HG03439 (cell line): ENCODE data around the gene CELF6.
"Not testable (repeated sequence)": the region's sequence is repeated elsewhere in the genome, so short reads cannot be mapped to it uniquely, and the experiment has no call there.

ENCODE experiments used
- ATAC-seq: cut with Tn5 transposase; IDR thresholded peaks from one replicate; pipeline ENCODE4 v1.9.1; 2021; ENCODE audit warnings: mild to moderate bottlenecking, moderate library complexity; ENCODE audit not compliant: unreplicated experiment

CELF6 gene

DNA sequence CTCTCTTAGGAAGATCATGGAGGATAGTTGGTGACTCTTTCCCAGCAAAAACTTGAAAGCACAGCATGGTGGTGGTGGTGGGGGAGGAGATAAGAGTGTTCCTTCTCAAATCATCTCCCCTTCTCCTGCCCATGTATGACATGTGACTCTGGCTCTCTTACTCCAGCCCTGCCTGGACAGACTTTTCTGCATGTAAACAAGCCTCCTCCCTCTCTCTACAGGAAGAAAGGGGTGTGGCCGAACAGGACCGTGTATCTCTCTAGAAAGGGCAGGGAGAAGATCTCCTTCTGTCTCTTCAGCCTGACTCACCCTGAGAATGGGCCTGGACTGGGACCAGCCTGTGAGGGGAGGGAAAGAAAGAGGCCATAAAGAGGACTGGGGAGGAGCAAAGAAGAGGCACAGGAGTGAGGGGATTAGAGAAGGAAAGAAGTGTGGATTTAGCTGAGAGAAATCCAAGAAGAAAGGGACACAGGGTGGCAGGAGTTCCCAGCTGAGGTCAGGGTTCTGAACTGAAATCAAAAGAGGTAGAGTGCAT is 1.5 kb downstream of the CELF6 start:
- ATAC-seq = no peak

DNA sequence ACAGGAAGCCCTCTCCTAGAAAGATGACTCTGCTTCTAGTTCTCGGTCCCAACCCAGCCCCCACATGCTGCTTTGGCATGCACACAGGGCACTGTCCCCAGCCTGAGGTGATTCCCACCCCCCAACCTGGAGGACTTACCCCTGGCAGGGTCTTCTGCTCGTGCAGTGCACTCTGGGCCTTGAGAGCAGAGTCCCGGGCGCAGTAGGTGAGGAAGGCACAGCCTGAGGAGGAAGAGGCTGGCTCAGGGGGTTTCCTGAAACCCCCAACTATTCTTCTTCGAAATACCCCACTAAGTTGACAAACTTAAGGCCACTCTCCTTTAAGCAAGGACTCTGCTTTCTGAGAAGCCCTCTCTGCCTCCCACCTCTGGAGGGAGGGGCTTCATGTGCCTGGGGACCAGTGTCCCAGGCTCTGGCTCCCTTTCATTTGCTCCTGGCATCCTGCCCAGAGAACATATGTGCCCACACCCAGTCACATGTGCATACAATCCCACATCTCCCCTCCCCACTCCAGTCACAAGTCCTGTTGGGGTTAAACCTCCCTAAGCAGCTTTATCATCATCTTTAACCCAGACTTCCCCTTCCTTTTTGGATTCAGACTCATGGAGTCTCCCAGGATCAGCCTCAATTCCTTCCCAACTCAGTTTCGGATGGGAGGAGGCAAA is 4.1 kb downstream of the CELF6 start:
- no peak for ATAC-seq

DNA sequence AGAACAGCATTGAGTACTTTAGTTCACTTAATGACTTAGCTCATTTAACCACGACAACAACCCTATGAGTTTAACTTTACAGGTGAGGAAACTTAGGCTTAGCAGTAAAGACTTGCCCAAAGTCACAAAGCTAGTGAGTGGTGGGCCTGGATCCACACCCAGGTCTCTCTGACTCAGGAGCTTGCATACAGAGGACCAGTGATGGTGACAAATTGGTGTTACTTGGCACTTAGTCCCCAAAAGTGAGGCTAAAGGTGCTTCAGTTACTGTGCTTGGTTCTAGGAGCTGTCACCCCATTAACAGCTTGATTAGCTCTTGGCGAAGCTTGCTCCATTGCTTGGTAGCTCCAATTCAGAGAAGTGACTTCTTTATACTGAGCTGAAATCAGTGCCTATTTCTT is 6.1 kb downstream of the CELF6 start:
- ATAC-seq = no peak

DNA sequence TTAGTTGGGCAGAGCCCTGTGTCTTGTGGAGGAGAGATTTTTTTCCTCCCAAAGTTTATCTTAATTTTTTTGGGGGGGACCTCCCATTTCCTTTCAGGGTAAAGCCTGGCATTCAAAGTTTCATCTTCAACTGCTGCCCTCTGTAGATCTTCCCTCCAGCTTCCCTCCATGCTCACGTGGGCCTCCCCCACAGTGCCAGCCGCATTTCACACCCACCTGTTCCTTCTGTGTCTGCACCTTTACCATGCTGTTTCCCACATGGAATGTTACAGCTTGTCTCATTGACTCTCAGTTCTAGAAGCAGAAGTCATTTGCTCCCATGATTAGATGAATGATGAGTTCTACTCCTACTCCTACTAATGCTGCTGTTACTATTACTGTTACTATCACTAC is 6.5 kb downstream of the CELF6 start:
- ATAC-seq = no peak

DNA sequence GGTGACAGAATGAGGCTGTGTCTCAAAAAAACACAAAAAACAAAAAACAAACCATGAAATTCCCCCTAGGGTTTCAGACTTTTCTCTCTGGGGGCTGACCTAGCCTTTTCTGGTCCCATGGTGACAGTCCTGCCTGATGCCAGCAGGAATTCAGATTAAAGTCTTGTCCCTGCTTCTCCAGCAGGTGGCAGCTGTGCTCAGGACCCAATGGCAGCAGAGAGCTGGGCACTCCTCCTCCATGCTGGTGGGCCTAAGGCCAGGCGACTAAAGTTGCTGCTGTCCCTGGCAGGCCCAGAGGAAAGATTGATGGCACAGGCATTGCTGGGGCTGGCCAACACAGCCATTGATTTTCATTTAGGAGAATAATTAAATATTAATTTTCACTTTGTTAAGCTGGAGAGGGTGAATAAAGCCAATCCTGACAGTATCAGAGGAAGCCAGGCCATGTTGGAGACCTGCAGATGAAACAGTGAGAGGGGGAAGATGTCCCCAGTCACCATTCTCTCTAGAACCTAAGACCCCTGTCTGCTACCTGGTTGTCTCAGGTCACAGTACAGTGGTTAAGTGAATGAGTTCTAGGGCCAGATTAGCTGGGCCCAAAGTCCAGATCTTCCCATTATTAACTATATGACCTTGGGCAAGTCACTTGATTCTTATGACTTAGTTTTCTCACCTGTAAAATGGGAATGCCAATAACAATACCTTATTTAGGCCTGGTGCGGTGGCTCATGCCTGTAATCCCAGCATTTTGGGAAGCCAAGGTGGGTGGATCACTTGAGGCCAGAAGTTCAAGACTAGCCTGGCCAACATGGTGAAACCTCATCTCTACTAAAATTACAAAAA is 7.1 kb downstream of the CELF6 start:
- peak; percentile 69 for ATAC-seq

DNA sequence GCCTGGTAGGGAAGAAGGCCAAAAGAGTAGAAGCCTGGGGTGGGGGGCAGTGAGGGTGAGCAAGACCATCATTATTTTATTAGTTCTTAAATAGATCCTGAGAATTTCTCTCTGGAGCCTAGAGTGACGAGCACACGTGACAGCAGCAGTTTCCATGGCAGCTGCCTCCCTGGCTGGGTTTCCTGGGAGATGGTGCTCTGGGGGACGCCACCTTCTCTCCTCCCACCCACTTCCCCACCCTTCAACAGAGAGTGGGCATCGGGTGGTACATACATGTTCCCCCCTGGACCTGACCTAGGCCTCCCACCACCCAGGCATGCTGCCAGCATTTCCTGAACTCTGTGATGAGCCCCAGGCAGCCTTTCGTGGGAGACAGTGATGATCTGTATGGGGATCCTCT is 12.9 kb downstream of the CELF6 start:
- no peak for ATAC-seq

DNA sequence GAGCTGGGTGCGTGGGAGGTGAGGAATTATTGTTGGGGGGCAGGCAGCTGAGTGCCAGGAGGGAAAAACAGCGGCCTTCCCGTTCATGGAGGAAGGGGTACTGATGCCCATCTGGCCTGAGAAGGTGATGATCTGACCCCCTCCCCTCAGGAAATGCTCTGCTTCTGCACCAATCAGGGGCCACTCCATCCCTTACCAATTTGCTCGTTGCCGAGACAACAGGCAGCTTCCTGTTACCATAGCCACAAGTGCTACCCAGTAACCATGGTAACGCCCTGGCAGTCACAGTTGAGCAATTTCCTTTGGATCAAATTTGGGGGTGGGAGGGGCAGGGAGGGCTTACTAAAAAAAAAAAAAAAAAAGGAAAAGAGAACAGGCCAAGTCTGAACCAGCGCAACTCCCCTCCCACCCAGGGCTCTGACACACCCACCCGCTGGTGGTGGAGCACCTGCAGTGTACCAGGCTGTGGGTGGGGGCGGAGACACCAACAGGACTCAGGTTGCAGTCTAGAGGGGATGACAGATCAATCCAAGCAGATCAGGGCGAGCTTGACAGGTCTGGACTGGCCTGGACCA is 13.7 kb downstream of the CELF6 start:
- ATAC-seq = no peak

DNA sequence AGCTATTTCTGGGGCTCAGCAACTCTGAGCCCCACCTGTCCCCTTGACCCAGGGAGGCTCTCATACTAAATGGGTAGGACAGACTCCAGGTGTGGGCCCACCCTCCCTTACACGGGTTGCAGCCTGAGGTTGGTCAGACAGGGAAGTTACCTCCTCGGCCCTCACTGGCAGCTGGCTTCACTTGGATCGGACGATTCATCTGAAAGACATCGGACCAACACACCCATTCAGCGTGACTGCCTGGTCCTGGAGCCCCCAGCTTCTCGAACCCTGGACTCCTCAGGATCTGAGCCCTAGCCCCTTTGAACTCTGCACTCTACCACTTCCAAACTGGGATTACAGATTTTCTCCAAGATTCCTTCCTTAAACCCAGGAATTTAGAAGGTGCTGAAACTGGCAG is 15.4 kb downstream of the CELF6 start:
- ATAC-seq = no peak

DNA sequence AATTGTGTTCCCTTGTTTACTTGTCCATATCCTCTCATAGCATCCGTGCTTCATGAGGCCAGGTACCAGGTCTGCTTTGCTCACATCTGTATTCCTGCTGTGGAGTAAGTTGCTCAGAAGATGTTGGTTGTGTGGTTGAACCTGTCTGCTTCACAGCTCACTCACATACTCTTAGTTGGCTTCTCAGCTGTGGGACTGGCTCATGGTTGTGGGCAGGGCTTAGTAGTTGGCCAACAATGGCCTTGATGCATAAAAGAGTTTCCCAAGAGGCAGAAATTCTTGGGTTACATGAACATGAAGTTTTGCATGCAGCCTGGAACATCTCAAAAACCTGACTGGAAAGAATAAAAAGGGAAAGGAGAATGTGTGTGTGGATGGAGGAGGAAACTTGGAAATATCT is 17.0 kb downstream of the CELF6 start:
- no peak for ATAC-seq

DNA sequence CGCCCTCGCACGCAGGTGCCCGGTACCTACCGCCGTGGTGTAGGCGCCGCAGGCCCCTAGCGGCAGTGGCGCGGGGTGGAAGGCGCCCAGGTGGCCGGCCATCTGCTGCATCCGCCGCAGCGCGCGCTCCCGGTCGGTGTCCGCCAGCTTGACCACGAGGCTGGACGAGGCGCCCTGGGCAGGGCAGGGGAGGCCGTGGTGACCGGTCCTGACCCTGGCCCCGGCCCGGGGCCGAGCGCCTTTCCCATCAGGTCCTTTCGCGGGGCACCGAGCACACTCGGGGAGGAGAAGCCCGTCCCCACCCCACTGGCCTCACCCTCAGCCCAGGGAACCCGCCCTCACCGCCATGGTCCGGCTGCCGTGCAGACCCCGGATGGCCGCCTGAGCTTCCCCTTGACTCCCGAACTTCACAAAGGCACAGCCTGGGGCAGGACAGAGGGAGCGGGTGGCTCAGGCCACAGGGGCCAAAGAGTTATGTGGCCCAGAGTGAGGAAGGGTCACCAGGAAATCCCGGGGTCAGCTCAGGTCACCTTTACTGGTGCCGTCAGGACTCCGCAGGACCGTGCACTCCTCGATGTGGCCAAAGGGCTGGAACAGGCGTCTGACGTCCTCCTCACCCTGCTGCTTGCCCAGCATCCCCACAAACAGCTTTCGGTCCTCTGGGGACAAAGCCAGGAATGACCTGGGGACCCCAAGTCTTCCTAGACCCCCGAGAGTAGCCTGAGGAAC is 30.2 kb downstream of the CELF6 start:
- ATAC-seq = no peak

DNA sequence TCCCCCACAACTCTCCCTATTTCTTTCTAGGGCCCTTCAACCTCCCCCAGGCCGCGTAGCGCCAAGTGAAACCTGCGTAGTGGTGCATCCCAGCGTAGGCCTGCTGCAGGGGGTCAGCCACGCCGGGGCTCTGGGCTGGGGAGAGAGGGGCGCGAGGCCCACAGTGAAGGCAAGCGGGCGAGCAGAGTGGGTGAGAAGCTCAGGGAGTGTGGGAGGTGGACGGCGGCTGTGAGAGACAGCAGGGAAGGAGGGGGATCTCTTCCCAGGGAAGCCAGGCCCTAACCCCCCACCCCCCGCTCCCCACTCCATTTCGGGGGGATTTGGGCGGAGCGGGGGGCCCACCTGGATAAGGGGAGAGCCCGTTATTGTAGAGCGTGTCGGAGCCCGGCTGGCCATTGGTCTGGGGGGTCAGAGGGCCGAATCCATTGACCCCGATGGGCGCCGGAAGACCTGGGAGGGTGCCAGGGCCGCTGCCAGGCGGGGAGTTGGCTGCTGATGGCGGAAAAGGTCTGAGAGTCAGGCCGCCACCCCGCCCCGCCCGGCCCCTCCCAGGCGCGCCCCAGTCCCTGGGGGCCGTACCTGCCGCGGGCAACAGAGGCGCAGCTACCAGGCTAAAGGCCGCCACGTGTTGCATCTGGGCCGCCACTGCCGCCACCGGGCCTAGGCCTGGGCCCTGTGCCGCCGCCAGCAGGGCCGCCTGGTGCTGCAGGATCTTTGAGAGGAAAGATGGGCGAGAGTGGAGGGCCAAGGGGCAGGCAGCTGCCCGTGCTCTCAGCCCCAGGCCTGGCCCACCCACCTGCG is 31.0 kb downstream of the CELF6 start:
- ATAC-seq = no peak

DNA sequence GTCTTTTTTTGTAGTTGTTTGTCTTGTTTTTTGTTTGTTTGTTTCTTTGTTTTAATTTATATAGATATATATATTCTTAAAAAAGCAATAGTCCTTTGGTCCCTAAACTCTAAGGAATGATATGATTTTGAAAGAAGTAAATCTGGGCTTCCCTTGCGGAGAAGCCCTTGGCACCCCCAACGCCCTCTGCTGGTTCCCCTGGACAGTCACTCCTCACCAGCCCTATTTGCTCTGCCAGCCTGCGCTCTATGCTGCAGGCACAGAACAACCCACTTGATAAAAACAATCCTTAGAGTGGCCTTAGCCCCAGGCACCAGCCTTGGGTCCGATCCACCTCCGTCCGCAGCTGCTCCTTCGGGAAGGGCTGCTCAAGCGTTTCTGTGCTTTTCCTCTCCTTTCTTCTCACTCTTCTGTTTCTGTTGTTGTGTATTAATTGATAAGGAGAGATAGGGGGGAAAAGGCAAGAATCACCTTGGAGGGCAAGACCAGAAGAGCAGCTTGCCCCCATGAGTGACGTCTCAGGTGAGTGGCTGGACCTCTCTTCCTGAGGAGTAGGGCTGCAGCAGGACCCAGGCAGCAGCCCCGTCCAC is 33.9 kb downstream of the CELF6 start:
- no peak for ATAC-seq

DNA sequence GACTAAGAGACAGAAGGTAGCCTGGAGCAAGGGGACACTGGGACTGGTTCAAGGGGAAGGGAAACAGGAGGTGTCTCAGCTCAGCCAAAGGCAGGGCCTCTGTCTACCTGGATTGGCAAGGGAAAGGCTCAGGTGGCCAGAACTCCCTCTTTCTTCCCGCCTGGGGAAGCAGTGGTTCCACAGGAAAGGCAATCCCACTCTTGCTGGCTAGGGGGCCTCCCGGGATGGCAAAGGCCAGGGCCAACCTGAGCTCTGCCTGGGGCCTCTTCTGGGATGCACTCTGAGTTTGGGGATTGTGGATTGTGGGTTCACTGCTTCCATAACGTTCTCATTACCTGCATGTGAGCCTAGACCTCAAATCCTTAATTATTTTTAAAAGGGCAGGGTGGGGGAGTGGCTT is 34.6 kb downstream of the CELF6 start:
- no peak for ATAC-seq

DNA sequence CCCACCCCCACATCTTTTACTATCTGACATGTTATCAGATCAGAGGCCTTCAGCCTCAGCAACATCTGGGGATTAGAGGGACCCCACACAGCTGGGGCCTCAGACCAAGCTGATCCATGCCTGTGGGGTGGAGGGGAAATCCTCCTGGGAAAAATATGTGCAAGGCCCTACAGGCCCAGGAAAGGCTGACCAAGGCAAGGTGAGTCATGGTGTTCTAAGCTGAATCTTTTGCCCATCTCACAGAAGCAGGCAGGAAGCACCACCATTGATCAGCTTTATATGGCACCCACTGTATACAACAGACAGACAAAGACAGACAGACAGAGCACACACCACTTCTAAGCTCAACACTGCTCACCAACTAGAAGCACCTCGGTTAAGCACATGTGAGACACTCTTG is 35.2 kb downstream of the CELF6 start:
- ATAC-seq = no peak

DNA sequence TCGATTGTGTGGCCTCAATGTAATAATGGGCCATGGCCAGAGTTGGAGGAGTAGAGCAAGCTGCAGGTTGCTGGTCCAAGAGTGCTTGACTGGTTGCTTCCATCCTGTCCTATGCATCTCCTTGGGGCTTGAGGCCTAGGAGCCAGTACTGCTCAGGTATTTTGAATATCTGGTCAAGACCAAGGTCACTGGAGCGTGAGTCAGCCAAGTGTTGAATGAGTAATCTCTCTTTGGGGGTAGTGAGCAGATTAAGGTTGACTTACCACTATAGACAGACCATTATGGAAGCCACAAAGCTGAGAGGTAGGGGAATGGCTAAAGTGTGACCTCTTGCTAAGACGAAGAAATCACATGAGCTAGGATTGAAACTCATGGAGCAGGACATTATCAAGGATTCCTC is 38.2 kb downstream of the CELF6 start:
- no peak for ATAC-seq

DNA sequence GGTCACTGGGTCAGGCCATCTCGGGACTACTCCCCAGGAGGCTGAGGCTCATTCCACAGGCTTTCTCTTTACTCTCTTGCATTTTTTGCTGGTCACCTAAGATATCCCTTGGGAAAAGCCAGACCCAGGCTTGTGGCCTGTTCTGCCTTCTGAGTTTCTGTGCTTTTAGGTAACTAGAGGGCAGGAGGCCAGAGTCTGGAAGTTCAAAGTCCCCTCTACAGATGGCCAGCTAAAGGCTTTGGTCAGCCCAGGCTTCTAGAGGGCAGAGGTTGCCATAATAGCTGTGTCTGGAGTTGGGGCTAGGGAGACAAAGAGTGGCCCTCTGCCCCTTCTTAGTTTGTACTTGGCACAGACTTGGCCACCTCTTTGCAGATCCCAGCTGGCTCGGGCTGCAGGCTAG is 39.2 kb downstream of the CELF6 start:
- no peak for ATAC-seq

DNA sequence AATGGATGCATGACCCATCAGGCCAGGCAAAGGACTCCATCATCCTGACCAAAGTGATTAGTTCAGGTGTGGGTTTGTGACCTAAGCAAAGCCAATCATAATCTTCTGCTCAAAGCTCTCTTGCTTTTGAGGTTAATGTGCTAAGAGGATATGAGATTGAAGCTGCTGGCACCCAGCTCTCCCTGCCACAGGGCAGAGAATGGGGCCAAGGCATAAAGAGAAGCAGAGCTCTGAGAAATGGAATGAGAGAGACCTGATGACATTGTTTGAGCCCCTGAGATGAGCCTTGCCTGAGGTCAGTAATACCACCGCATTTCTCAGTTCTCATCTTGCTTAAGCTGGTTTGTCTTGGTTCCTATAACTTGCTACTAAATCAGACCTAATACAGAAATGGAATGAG is 41.2 kb downstream of the CELF6 start:
- no peak for ATAC-seq

DNA sequence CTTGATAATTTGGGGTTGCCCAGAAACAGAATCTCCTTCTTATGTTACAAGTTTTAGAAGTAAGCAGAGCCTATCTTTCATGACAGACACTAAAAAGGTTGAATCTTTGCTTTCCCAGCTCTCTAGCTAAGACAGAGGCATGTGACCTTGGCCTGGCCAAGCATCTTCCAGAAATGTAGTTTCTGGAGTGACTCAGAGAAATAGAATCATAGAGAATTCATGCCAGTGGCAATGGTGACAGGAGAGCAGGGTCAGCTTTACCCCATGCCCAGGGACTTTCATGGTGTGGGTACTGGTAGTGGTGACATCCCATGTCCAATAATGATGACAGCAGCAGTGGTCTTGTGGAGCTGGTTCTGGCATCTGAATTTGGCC is 43.6 kb downstream of the CELF6 start:
- ATAC-seq = no peak

DNA sequence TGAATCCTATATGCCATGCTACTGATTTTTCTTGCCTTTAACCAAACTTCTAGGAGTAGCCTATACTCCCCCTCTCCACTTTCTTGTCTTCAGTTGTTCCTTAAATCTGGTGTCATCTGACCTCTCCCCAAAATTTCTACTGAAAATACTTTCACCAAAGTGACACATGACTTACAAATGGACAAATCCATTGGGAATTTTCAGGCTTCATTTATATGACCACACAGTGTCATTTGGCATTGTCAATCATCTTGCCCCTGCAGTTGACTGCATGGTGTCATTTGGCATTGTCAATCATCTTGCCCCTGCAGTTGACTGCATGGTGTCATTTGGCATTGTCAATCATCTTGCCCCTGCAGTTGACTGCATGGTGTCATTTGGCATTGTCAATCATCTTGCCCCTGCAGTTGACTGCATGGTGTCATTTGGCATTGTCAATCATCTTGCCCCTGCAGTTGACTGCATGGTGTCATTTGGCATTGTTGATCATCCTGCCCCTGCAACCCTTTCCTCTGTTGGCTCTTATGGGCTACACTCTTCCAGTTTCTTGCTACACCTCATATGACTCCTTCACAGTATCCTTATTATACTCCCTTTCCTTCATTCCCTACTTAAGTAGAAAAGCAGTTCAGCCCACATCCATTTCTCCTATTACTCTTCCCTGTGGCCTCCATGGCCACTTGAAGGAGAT is 44.2 kb downstream of the CELF6 start:
- ATAC-seq = not testable (repeated sequence)

DNA sequence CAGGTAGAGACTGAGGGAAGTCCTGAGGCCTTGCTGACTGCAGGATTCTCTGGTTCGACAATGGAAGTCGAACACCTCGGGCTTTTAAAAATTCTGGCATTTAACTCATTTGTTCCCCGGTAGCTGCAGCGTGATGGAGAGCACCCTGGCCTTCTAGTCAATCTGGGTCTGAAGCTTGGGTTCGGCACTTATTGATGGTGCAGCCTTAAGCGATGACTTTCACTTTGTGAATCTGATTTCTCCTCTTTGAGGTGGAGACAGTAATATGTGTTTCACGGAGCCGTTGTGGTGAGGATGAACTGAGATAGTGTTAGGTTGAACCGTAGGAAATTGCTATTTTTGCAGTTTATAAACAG is 47.0 kb downstream of the CELF6 start:
- no peak for ATAC-seq
